HG03196 (cell line): ENCODE measurements around the gene IMPA2.
"Not testable (repeated sequence)": the region's sequence is repeated elsewhere in the genome, so short reads cannot be mapped to it uniquely, and the experiment has no call there.

Experiments
- ATAC-seq: cut with Tn5 transposase; IDR thresholded peaks from one replicate; pipeline ENCODE4 v1.9.1; 2021; ENCODE audit not compliant: unreplicated experiment

IMPA2 gene

DNA sequence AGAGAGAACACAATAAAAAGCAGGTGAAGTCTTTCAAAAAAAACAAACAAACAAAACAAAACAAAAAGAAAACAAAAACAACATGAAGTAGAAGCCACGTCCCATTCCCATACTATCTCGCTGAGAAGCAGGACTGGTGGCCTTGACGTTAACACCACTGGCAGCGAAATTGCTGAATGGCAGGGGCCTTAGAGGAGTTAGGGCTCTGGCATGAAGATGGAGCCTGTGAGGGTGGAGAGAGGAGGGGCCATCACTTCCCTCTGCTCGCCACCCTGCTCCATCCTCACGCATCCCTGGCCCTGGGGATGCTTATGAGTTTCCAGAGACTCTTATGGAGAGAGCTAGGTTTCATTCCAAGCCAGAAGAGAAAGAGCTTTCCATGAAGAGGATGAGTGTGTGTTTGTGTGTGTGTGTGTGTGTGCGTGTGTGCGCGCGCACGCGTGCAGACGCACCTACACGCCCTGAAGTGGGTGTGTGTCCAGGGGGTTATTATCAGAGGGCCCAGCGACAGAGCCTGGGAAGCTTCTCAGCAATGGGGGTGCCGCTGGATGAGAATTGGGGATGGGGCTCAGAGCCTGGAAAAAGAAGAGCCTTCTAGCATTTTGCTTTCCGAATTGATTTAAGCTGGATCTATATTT is 20.4 kb upstream of the IMPA2 start:
- no peak for ATAC-seq

GRCh38 chr18:11962597-11962996 is 18.7 kb upstream of the IMPA2 start:
- ATAC-seq: no peak

DNA sequence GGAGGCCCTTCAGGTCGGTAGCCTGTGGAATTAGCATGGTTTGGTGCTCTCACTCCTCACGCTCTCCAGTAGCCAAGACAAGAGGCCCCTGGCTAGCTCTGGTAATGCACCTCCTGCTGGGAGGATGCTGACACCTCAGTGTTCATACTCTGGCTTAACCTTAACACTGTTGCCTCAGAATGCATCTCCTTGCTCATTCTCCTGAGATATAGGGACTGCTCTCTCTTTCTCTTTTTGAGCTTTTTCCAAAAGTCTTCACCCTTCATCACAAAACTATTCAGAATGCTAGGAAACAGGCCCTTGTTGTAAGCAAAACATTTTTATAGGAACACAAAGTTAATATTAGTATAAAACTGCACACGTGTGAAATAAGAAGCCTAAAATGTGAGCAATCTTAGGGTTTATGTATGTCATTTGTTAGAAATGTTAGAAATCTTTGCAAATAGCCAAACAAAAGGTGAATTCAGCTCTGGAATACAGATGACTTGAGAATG is 17.3 kb upstream of the IMPA2 start:
- no peak for ATAC-seq

DNA sequence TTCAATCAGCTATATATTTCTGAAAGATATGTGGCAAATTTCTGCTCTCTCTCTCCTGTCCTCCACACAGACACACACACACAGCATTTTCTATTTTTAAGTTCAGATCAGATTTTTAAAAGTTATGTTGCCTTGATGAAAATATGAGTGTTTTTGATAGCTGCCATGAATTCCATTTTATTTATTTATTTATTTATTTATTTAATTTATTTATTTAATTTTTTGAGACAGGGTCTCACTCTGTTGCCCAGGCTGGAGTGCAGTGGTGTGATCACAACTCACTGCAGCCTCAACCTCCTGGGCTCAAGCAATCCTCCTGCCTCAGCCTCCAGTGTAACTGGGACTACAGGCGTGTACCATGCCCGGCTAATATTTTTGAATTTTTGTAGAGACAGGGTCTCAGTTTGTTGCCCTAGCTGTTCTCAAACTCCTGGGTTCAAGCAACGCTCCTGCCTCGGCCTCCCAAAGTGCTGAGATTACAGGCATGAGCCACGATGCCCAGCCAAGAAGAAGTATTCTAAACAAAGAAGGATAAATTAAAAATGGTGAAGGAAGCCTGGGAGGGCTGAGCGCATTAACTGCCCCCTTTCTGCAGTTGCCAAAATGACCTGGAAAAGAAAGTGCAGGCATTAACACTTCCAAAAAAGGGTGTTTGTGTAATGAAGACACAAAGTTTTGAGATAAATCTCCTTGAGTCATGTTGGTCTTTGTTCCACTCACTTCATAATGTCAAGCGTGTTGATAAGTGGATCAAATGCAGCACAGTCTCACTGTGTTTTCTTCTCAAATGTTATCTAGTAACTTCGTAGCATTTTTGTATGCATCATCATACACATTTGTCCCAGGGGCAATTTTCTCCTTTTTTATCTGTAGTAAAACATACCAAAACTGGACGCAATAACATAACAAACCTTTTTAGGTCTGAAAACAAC is 11.1 kb upstream of the IMPA2 start:
- ATAC-seq: no peak

- not testable (repeated sequence) for ATAC-seq
These were observed 10.5 kb upstream of the IMPA2 start for GRCh38 chr18:11970836-11971226.

DNA sequence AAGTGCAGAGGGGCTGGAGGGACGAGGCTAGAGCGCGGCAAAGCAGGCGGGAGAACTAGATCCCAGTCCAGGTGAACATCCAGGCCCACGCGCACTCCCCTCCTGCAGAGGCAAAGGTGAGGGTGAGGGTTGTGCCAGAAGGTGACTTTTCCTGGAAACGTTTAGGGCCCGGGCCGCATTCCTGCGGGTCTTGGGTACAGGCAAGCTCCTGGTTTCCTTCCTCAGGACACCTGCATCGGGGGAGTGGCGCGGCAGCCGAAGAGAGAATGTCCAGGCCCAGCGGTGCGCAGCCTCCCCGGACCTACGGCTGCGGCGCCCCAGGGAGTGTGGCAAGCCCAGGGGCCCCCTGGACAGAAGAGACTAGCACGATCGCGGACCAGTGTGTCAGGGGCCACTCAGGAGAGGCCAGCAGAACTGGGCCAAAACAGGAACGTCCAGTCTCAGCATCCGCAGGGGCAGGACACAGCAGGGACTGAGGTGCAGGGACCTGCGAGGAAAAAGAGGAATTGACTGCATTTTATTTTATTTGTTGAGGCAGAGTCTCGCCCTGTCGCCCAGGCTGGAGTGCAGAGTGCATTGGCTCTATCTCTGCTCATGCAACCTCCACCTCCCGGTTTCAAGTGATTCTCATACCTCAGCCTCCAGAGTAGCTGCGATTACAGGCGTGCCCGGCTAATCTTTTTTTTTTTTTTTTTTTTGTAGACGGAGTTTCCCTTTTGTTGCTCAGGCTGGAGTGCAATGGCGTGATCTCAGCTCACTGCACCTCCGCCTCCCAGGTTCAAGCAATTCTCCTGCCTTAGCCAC is 8.7 kb upstream of the IMPA2 start:
- no peak for ATAC-seq

DNA sequence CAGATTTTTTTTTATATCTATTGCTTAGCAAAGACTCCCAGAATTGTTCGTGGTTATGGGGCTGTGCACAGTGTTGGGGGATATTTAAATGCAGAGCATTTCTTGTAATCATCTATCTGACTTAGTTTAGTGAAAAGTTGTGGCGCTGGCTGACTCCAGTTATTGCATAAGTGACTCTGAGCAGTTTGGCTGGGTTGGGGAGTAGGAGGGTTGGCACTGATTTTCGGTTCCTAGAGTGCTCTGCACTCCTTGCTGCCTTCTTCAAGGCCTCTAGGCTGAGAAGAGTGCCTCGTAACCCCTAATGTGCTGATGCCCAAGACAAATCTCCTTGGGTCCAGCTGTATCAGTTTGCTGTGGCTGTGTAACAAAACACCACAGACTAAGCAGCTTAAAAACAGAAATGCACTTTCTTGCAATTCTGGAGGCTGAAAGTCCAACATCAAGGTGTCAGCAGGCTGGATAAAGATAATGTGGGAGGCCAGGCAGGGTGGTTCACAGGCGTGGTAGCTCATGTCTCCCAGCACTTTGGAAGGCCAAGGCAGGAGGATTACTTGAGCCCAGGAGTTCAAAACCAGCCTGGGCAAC is 6.5 kb upstream of the IMPA2 start:
- ATAC-seq: no peak

GRCh38 chr18:11975723-11976122 is 5.6 kb upstream of the IMPA2 start:
- ATAC-seq: no peak

GRCh38 chr18:11976315-11977152 is 4.8 kb upstream of the IMPA2 start:
- ATAC-seq: no peak

GRCh38 chr18:11977153-11977466 is 4.2 kb upstream of the IMPA2 start:
- no peak for ATAC-seq

DNA sequence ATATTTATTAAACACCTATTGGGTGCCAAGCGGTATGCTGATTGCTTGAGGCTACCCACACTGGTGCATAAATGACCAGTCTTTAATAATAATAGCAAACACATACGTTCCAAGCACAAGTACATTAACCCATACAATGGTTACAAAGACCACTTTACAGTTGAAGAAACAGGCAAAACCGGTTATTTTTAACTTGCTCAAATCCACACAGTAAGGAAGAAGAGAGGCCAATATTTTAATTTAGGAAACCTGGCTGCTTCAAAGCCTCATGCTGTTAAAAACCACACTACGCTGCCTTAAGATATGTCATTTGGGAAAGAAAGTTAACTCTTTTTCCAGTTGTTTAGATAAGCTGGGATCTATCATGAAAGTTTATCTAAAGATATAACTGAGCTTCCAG is 2.4 kb upstream of the IMPA2 start:
- no peak for ATAC-seq

- no peak for ATAC-seq
These were observed 1.2 kb upstream of the IMPA2 start for GRCh38 chr18:11980163-11980493.

- peak; percentile 86 for ATAC-seq
These were observed 664 bp upstream of the IMPA2 start for GRCh38 chr18:11980494-11981191.

GRCh38 chr18:11981543-11982366 is 448 bp downstream of the IMPA2 start:
- ATAC-seq: no peak

DNA sequence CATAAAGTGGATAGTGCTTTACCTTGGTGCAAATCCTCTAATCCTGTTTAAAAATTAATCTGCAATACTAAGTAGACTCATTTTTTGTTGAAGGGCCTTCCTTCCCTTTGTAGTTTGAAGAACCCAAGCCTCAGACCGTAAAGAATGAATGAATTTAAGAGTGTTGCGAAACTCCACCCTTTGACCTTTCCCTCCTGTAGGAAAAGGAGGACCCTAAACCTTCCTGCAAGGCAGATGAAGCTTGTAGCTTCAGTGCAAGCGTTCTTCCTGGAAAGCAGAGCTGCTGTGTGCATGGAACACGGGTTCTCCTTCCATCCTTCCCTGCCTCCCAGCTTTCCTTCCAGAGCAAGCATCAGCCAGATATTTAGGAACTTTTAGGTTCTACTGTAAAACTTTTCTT is 1.7 kb downstream of the IMPA2 start:
- ATAC-seq: no peak

DNA sequence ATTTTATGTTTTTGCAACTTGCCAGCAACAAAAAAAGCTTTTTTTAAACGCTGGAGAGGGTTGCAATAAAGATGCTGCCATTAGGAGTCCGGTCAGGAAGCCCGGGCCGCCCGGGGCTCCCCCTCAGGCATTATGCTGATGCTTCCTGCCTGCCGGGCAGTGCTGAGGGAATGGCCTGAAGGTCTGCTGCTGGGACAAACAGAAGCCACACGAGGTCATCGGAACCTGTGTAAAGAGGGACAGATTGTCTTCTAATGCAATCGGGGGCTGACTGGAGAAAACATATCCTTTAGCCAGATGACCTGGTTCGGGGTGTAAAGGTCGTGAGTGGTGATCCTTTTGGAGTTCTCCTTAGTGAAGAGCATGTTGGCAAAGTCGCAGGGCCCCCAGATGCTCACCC is 2.3 kb downstream of the IMPA2 start:
- ATAC-seq: no peak

GRCh38 chr18:11984091-11984490 is 2.8 kb downstream of the IMPA2 start:
- no peak for ATAC-seq

GRCh38 chr18:11985586-11985985 is 4.3 kb downstream of the IMPA2 start:
- no peak for ATAC-seq

DNA sequence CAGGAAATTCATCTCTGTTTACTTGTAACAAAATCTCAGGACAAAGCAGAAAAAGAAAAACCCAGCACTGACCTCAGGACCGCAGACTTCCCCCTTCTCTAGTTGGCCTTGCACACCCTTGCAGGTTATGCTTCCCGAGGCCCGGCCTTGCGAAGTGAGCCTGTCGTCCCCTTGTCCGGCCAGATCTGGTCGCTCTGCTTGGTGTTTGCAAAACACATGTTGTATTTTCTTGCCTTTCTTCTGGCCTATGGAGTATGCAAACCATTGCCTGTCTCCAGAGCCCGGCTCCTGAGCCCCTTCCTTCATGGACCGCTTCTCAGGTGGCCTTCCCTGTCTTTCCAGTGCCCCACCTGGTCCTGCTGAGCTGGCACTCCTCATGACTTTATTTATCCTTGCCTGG is 4.8 kb downstream of the IMPA2 start:
- ATAC-seq: no peak
